Raji (cell line): Measurements from ENCODE around the gene TLE1.

Experiments used
- POLR2A ChIP-seq: IDR thresholded peaks from 2 replicates; pipeline ENCODE4 v1.6.1; 2011; ENCODE audit warnings: low read depth, low read length, control low read depth; ENCODE audit not compliant: insufficient read depth

Gene TLE1

DNA sequence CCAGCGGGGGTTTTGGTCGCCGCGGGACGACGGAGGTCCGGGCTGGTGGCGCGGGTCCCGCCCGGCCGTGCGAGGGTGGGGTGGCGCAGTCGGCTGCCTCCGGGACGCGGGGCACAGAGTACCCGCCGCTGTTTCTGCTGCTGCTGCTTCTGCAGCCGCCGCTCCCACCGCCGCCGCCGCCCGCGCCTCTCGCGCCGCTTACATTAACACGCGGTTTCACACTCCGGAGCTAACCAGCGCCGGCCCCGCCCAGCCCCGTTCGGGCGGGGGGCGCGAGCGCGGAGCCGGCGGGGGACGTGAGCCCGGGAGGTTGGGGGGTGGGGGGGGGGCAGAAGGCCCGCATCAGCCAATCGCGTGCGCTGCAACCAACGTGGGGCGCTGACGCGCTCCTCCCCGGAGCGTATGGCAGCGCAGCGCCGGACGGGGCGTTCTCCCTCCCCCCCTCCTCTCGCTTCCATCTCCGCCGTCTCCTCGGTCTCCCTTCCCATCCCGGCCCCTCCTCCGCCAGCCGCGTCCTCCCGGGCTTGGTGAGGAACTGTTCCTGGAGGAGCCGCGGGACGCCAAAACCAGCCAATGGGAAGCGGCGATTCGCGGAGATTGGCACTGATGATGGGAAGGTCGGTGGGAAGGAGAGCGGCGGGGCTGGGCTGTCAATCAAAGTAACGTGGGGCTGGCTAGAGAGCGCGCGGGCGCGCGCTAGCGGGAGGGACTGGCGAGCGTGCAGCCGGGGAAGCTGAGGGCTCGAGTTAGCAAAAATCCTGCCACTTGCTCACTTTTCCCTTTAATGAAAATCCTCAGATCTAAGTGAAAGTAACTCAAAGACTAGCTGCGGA lies at the start of gene TLE1:
Gene TLE1 (minus strand): TSS at position 205 of the 833 bp plus-strand sequence. CDS start 1,307 bp downstream, outside the sequence.
- TF ChIP-seq POLR2A: no peak

DNA sequence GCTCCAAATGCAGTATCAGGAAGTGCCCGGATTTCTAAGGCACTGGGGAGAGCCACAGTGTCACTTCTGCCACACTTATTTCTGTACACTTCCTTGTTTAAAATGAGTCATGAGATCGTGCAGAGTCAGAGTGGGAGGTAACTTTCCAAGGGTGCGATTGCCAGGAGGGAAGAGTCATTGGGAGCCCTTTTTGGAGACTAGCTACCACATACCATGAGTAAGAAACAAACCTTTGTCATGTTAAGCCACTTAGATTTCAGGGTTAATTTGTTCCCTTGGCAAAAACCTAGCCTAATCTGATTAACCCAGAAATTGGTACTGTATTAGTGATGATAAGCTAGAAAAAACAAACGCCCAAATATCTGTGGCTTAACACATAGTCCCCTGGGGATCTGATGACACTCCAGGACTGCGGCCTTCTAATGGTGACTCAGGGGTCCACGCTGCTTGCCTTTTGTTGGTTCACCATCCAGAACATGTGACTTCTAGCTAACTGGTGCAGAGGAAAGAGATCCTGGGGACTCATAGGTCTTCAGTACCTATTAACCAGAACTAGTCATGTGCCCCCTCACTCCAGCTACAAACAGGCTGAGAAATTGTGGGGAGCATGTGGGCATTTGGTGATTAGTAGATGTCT lies 48.6 kb upstream of the TLE1 start:
- no peak for TF ChIP-seq POLR2A

DNA sequence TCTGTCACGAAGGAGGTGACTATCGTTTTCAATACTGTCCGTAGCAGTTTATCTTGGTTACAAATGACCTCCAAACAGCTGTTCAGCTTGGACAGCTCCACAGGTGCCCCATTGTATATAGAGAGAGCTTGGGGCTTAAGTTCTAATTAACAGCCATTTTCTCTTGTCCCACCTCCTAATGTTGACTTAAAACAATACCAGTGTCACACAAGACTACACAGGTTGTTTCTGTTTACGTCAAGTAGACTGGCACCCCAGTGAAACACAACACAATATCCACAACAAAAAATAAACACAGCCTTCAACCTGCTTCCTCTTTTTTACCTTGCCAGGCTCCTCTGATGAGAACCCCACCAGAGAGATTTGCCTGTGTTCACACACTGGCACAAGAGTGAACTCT lies 39.8 kb upstream of the TLE1 start:
- TF ChIP-seq POLR2A: no peak

- TF ChIP-seq POLR2A: no peak
Observed at GRCh38 chr9:81724242-81724889, 35.0 kb upstream of the TLE1 start.

DNA sequence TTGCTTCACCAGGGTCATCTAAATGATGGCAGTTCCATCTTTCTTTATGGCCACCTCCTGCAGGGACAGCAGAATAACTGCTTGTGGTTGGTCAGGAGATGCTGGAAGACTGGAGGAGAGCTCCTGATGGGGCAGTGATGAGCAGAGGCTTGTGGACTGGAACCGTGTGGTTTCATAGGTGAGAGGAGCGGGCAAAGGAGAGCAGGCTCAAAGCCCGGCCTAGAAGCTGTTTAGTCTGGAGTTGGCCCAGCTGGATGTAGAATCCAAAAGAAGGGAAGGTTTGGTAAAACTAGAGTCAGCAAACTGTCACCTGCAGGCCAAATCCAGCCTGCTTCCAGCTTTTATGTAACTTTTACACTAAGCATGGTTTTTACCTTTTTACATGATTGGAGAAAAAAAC lies 32.9 kb upstream of the TLE1 start:
- no peak for TF ChIP-seq POLR2A

- no peak for TF ChIP-seq POLR2A
Observed at GRCh38 chr9:81720450-81721086, 31.2 kb upstream of the TLE1 start.

DNA sequence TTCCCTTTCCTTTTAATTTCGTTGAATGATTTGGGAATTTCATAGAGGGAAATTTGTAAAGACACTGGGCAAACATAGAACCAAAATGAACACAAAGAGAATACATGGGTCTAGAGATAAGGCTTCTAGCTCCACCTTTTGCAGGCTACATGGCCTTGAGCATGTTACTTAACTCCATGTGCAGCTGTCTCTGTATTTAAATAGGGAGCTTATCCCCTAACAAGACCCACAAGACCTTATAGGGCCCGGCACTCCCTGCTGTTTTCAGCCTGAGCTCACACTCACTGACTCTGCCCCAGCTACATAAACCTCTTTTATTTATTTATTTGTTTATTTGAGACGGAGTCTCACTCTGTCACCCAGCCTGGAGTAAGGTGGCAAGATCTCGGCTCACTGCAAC lies 30.6 kb upstream of the TLE1 start:
- no peak for TF ChIP-seq POLR2A

DNA sequence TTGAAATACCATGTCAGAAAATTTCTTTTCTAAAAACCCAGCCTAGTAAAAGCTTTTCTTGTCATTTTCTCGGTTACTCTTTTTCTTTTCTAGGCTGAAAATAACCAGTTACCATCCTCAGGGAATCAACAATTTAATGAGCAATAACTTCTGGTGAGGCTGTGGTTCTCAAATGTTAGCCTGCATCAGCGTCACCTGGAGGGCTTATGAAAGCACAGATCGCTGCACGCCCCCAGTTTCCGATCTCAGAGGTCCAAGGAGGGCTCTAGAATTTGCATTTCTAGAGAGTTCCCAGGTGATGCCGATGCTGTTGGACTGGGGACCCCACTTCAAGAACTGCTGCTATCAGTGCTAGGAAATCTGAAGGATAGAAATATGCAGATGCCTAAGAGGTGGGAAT lies 28.9 kb upstream of the TLE1 start:
- TF ChIP-seq POLR2A: no peak

DNA sequence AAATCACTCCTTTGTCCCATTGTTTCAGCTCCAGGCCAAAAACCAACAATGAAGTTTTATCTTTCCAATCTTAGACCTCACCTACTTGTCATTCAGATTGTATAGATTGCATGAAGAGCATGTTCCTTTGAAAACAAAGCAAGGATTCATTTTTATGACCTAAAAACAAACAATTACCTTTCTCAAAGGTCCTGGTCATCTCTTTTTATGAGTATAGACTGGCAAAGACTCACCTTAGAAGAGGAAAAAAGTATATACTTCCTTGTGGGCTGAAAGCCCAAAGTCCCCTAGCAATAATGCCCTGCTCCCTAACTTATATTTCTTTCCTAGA lies 28.4 kb upstream of the TLE1 start:
- TF ChIP-seq POLR2A: no peak

DNA sequence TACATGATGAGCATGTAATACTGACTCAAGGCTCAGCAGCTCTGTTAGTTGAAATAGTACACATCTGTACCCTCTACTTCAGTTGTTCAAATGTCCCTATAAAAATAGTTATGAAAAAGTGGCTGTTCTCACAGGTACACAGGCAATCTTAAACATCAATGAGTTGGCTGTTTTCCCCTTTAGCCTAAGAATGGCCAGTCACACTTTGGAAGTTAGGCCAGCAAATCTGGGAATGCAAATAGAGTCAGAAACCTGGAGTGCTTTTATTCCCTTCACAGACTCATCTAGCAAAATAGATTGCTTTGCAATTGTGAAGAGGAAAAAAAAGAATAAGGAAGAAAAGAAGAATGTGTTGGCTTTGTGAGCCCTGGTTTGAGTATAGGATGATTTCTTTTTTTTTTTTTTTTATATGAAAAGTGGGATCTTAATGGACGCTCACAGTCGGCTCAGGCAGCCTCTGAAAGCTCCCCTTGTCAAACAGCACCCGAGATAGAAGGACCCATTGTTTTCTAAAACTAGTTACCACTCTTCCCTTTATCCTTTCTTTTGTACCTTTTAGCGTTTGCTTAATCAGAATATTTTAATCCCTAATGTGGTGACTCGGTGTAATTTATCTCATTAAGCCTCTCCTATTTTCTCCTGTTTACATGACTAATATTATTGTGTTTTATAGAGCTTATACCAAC lies 27.9 kb upstream of the TLE1 start:
- TF ChIP-seq POLR2A: no peak

- no peak for TF ChIP-seq POLR2A
Observed at GRCh38 chr9:81716409-81716808, 27.1 kb upstream of the TLE1 start.

- TF ChIP-seq POLR2A: no peak
Observed at GRCh38 chr9:81705578-81705977, 16.2 kb upstream of the TLE1 start.

DNA sequence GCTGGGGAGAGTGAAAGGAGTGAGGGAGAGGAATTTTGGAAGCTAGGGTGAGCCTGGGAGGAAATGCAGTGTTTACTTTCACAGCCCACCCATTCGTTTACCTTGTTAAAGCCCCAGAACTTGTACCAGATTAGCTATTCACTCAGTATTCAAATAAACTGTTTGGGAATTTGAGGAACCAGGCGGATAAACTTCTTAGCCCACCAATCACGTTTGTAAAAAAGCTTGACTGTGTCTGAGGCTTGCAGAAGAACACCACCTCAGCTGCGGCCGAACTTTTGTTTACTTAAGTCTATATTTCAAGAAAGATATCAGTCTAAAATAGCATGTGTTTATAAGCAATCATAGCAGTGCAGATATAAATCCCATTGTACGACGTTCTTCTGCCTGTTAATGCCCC lies 5.2 kb upstream of the TLE1 start:
- TF ChIP-seq POLR2A: no peak

GRCh38 chr9:81693671-81694378 lies 4.5 kb upstream of the TLE1 start:
- no peak for TF ChIP-seq POLR2A
